Sigmoid colon (tissue), 4 donors: ENCODE measurements around the gene GALNT10.

Experiments used
- POLR2A ChIP-seq, 2 donors: fragments of 450-650 bp; IDR thresholded peaks; one replicate each; pipeline ENCODE4 v1.6.1; 2016; ENCODE audit warnings: antibody characterized with exemption in 2 of 2, mild to moderate bottlenecking in 2 of 2, moderate library complexity in 2 of 2
- POLR2AphosphoS5 ChIP-seq, 4 donors: sonication (generic); formaldehyde crosslinking; IDR thresholded peaks; one replicate each; pipeline ENCODE4 v1.6.1; 2017; ENCODE audit warnings: antibody characterized with exemption in 4 of 4
- TF ChIP-seq, protein P1 (sequence below), 4 experiments: fragments of 450-650 bp in 3 of 4; fragments of 200-600 bp in 1 of 4; IDR thresholded peaks; one replicate each; pipeline ENCODE4 v1.5.1; 2016 to 2019; ENCODE audit warnings: antibody characterized with exemption in 4 of 4, mild to moderate bottlenecking in 3 of 4, moderate library complexity in 2 of 4

DNA sequence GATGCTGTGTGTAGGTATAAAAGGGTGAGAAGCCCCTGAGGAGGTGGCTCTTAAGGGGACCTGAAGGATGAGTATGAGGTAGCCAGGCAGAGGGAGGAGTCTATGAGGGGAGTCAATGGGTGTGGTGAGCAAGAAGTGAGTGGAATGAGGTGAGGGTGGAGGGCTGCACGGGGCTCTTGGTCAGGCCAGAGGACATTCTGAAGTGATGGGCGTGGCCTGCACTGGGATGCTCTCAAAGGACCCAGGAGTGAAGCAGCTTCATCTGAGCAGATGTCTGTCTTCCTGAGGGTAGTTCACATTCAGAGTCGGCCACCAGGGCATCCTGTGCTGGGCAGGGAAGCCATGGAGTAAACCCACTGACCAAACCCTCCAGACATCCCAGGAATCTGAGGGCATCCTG, 210.1 kb downstream of the GALNT10 start:
- TF ChIP-seq, protein P1, sequence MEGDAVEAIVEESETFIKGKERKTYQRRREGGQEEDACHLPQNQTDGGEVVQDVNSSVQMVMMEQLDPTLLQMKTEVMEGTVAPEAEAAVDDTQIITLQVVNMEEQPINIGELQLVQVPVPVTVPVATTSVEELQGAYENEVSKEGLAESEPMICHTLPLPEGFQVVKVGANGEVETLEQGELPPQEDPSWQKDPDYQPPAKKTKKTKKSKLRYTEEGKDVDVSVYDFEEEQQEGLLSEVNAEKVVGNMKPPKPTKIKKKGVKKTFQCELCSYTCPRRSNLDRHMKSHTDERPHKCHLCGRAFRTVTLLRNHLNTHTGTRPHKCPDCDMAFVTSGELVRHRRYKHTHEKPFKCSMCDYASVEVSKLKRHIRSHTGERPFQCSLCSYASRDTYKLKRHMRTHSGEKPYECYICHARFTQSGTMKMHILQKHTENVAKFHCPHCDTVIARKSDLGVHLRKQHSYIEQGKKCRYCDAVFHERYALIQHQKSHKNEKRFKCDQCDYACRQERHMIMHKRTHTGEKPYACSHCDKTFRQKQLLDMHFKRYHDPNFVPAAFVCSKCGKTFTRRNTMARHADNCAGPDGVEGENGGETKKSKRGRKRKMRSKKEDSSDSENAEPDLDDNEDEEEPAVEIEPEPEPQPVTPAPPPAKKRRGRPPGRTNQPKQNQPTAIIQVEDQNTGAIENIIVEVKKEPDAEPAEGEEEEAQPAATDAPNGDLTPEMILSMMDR (IDR thresholded peaks at IDR 0.05) = no peak
- TF ChIP-seq POLR2A (IDR thresholded peaks at IDR 0.05) = no peak
- no peak for TF ChIP-seq POLR2AphosphoS5 (IDR thresholded peaks at IDR 0.05)
